HEK293 (cell line): ENCODE results near the gene LELP1.
"Not testable (repeated sequence)": the region's sequence is repeated elsewhere in the genome, so short reads cannot be mapped to it uniquely, and the experiment has no call there.

Experiments used
- CTCF ChIA-PET: fragments of 350-600 bp; formaldehyde crosslinking; extraction: SDS; loops from one replicate; lab custom pipeline; 2021; ENCODE audit warnings: antibody characterized with exemption; lab: Yijun Ruan, JAX
- POLR2A ChIA-PET: fragments of 300-600 bp; formaldehyde crosslinking; extraction: SDS; loops from one replicate; lab custom pipeline; 2020; ENCODE audit warnings: antibody characterized with exemption, inconsistent platforms; lab: Yijun Ruan, JAX
- H3K27ac ChIP-seq: fragments of 200-500 bp; sonication (Bioruptor generic); 2 replicates; pipeline ENCODE4 v1.5.1; 2014; ENCODE audit warnings: low read depth, low read length, control low read depth, inconsistent platforms; ENCODE audit errors: extremely low read depth
- H3K36me3 ChIP-seq, 2 experiments: fragments of 200-500 bp in 1 of 2; sonication (Bioruptor generic) in 1 of 2; 1 replicate in 1 of 2; 2 replicates in 1 of 2; pipeline ENCODE4 v1.5.1; 2014 to 2017; ENCODE audit warnings: inconsistent platforms in 2 of 2, low read length in 2 of 2; ENCODE audit not compliant: control insufficient read depth in 2 of 2, insufficient read depth in 1 of 2
- H3K4me1 ChIP-seq: fragments of 200-500 bp; sonication (Bioruptor generic); 2 replicates; pipeline ENCODE4 v1.5.1; 2014; ENCODE audit warnings: mild to moderate bottlenecking, low read length, inconsistent platforms; ENCODE audit not compliant: control insufficient read depth, insufficient read depth
- H3K4me3 ChIP-seq: 2 replicates; pipeline ENCODE4 v1.5.1; 2011; ENCODE audit warnings: low read depth, mild to moderate bottlenecking, control low read depth, low read length, moderate library complexity
- H3K9me3 ChIP-seq: fragments of 200-500 bp; sonication (Bioruptor generic); 2 replicates; pipeline ENCODE4 v1.5.1; 2014; ENCODE audit warnings: low read depth, low read length, inconsistent platforms; ENCODE audit not compliant: control insufficient read depth, insufficient read depth
- ATF2 ChIP-seq: fragments of 450-650 bp; formaldehyde crosslinking; IDR thresholded peaks from 2 replicates; pipeline ENCODE4 v1.5.1; 2016; ENCODE audit warnings: missing biosample characterization, missing genetic modification characterization, low read depth
- BCL11B ChIP-seq: fragments of 450-650 bp; formaldehyde crosslinking; IDR thresholded peaks from 2 replicates; pipeline ENCODE4 v1.5.1; 2016; ENCODE audit warnings: low read depth, missing biosample characterization, missing genetic modification characterization
- GLI2 ChIP-seq: fragments of 450-650 bp; formaldehyde crosslinking; IDR thresholded peaks from 2 replicates; pipeline ENCODE4; 2017; ENCODE audit warnings: missing biosample characterization, missing genetic modification characterization, low read depth, borderline replicate concordance
- GLIS1 ChIP-seq: fragments of 450-650 bp; formaldehyde crosslinking; IDR thresholded peaks from 2 replicates; pipeline ENCODE4 v1.5.1; 2016; ENCODE audit warnings: missing biosample characterization, missing genetic modification characterization
- GLIS2 ChIP-seq: fragments of 450-650 bp; formaldehyde crosslinking; IDR thresholded peaks from 2 replicates; pipeline ENCODE4 v1.5.1; 2016; ENCODE audit warnings: missing biosample characterization, missing genetic modification characterization
- SETDB1 ChIP-seq: IDR thresholded peaks from one replicate; pipeline ENCODE4 v1.6.1; 2017; ENCODE audit warnings: mild to moderate bottlenecking, low read length, moderate library complexity, mixed read lengths; ENCODE audit not compliant: insufficient read length
- SP2 ChIP-seq: fragments of 450-650 bp; formaldehyde crosslinking; IDR thresholded peaks from 2 replicates; pipeline ENCODE4 v1.5.1; 2016; ENCODE audit warnings: missing biosample characterization, missing genetic modification characterization
- TCF7L2 ChIP-seq: IDR thresholded peaks from 2 replicates; pipeline ENCODE4 v1.6.1; 2011; ENCODE audit warnings: low read depth, mild to moderate bottlenecking, inconsistent platforms, low read length, moderate library complexity, borderline replicate concordance
- ZBTB1 ChIP-seq: fragments of 450-650 bp; formaldehyde crosslinking; IDR thresholded peaks from 2 replicates; pipeline ENCODE4 v1.5.1; 2016; ENCODE audit warnings: missing biosample characterization, missing genetic modification characterization
- ZBTB17 ChIP-seq: fragments of 450-650 bp; formaldehyde crosslinking; IDR thresholded peaks from 2 replicates; pipeline ENCODE4 v1.5.1; 2016; ENCODE audit warnings: missing biosample characterization, missing genetic modification characterization
- ZFP41 ChIP-seq: fragments of 450-650 bp; formaldehyde crosslinking; IDR thresholded peaks from 2 replicates; pipeline ENCODE4 v1.5.1; 2016; ENCODE audit warnings: missing biosample characterization, missing genetic modification characterization, borderline replicate concordance
- ZNF121 ChIP-seq: fragments of 450-650 bp; formaldehyde crosslinking; IDR thresholded peaks from 2 replicates; pipeline ENCODE4 v1.5.1; 2016; ENCODE audit warnings: missing biosample characterization, missing genetic modification characterization
- ZNF214 ChIP-seq: fragments of 450-650 bp; formaldehyde crosslinking; IDR thresholded peaks from 2 replicates; pipeline ENCODE4 v1.5.1; 2017; ENCODE audit warnings: missing biosample characterization, mild to moderate bottlenecking, missing genetic modification characterization, borderline replicate concordance
- ZNF623 ChIP-seq: fragments of 450-650 bp; formaldehyde crosslinking; IDR thresholded peaks from 2 replicates; pipeline ENCODE4 v1.5.1; 2016; ENCODE audit warnings: missing biosample characterization, missing genetic modification characterization
- ZNF639 ChIP-seq: fragments of 450-650 bp; formaldehyde crosslinking; IDR thresholded peaks from 2 replicates; pipeline ENCODE4 v1.5.1; 2016; ENCODE audit warnings: missing biosample characterization, missing genetic modification characterization
- ZNF654 ChIP-seq: fragments of 450-650 bp; formaldehyde crosslinking; IDR thresholded peaks from 2 replicates; pipeline ENCODE4 v1.5.1; 2016; ENCODE audit warnings: low read depth, missing biosample characterization, missing genetic modification characterization
- ZNF658 ChIP-seq: fragments of 450-650 bp; formaldehyde crosslinking; IDR thresholded peaks from 2 replicates; pipeline ENCODE4; 2016; ENCODE audit warnings: missing biosample characterization, missing genetic modification characterization
- ZNF777 ChIP-seq: fragments of 450-650 bp; formaldehyde crosslinking; IDR thresholded peaks from 2 replicates; pipeline ENCODE4 v1.5.1; 2017; ENCODE audit warnings: missing biosample characterization, missing genetic modification characterization, borderline replicate concordance
- ZXDB ChIP-seq: fragments of 450-650 bp; formaldehyde crosslinking; IDR thresholded peaks from 2 replicates; pipeline ENCODE4 v1.5.1; 2016; ENCODE audit warnings: missing biosample characterization, missing genetic modification characterization
- TF ChIP-seq, protein P1 (sequence below): fragments of 450-650 bp; formaldehyde crosslinking; IDR thresholded peaks from 2 replicates; pipeline ENCODE4 v1.5.1; 2016; ENCODE audit warnings: missing biosample characterization, missing genetic modification characterization
- TF ChIP-seq, protein P2 (sequence below): fragments of 450-650 bp; formaldehyde crosslinking; IDR thresholded peaks from 2 replicates; pipeline ENCODE4 v1.5.1; 2017; ENCODE audit warnings: missing biosample characterization, missing genetic modification characterization

LELP1 gene

DNA sequence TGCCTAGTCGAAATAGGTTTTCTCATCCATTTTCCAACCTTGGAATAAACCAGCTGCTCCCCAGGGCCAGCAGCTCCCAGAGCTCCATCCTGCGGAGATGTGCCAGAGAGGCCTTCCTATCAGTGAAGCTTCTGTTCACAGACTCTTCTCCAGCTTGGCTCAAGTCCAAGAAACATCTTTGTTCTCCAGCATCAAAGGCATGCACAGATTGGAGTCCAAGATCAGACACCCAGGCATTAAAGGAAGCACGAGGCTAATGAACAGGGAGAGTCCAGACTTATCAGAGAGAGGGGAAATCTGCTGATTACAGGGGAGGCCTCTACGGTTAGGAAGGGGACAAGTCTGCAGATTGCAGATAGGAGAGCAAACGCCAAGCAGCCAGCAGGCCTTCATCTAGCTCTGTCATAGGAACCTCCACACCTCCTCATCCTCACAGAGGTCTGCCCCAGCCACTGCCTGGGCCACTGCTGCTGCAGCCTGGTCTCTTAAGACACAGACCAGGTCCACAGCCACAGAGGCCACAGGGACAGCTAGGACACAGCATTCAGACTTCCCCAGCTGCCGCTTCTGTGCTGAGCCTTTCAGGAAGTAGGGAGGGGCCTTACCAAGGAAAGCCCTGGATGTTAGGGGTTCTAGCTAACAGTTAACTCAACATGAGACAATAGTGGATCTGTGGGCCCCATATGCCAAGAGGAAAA is 17.5 kb downstream of the LELP1 start:
- no peak for TF ChIP-seq TCF7L2
- TF ChIP-seq ZBTB17 (tag by site-specific recombination) = 0 out of 2 replicates have a peak, but pooled peaks have one; percentile 40
- no peak for TF ChIP-seq ZNF639 (tag by site-specific recombination)
- TF ChIP-seq ZXDB (tag by site-specific recombination) = no peak
- TF ChIP-seq ZBTB1 (tag by site-specific recombination) = no peak
- Histone ChIP-seq H3K36me3 (no peaks in the 10 kb centered on the region), H3K4me3 (no peak overlapping the region), H3K4me1 (no peaks in the 10 kb centered on the region), H3K27ac (no peak overlapping the region), H3K9me3 (no peaks in the 10 kb centered on the region)
- ChIA-PET POLR2A (no interaction called here), CTCF (interaction anchor here (0.5 to 1.8 kb wide), 12 partner anchors 18 to 577 kb away, joined by 3 to 11 read pairs (median 4); no protein-coding TSS in a partner anchor)

GRCh38 chr1:153223040-153223891 is 20.0 kb downstream of the LELP1 start:
- CTCF ChIA-PET = interaction anchor here (0.6 to 2.6 kb wide), 13 partner anchors 10 to 353 kb away, joined by 3 to 7 read pairs (median 4); no protein-coding TSS in a partner anchor
- H3K27ac ChIP-seq, H3K9me3 ChIP-seq, POLR2A ChIA-PET, H3K4me1 ChIP-seq, H3K4me3 ChIP-seq, H3K36me3 ChIP-seq: not testable (repeated sequence)
- TF ChIP-seq GLIS1 (tag by site-specific recombination) = peak; percentile 78
- TF ChIP-seq, protein P1, sequence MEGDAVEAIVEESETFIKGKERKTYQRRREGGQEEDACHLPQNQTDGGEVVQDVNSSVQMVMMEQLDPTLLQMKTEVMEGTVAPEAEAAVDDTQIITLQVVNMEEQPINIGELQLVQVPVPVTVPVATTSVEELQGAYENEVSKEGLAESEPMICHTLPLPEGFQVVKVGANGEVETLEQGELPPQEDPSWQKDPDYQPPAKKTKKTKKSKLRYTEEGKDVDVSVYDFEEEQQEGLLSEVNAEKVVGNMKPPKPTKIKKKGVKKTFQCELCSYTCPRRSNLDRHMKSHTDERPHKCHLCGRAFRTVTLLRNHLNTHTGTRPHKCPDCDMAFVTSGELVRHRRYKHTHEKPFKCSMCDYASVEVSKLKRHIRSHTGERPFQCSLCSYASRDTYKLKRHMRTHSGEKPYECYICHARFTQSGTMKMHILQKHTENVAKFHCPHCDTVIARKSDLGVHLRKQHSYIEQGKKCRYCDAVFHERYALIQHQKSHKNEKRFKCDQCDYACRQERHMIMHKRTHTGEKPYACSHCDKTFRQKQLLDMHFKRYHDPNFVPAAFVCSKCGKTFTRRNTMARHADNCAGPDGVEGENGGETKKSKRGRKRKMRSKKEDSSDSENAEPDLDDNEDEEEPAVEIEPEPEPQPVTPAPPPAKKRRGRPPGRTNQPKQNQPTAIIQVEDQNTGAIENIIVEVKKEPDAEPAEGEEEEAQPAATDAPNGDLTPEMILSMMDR = peak; percentile 66
- TF ChIP-seq ZNF654 (tag by site-specific recombination) = peak; percentile 76

GRCh38 chr1:153227810-153228209 is 24.6 kb downstream of the LELP1 start:
- H3K4me1 ChIP-seq = no peaks in the 10 kb centered on the region
- TF ChIP-seq ZXDB (tag by site-specific recombination) (no peak), ZFP41 (tag by site-specific recombination) (no peak), GLI2 (no peak), ZNF214 (no peak), BCL11B (no peak), ATF2 (tag by site-specific recombination) (no peak), ZNF658 (tag by site-specific recombination) (no peak), ZNF121 (tag by site-specific recombination) (no peak), ZNF777 (tag by site-specific recombination) (no peak), SETDB1 (no peak), ZNF623 (tag by site-specific recombination) (no peak), SP2 (no peak), GLIS2 (tag by site-specific recombination) (no peak)
- TF ChIP-seq, protein P2, sequence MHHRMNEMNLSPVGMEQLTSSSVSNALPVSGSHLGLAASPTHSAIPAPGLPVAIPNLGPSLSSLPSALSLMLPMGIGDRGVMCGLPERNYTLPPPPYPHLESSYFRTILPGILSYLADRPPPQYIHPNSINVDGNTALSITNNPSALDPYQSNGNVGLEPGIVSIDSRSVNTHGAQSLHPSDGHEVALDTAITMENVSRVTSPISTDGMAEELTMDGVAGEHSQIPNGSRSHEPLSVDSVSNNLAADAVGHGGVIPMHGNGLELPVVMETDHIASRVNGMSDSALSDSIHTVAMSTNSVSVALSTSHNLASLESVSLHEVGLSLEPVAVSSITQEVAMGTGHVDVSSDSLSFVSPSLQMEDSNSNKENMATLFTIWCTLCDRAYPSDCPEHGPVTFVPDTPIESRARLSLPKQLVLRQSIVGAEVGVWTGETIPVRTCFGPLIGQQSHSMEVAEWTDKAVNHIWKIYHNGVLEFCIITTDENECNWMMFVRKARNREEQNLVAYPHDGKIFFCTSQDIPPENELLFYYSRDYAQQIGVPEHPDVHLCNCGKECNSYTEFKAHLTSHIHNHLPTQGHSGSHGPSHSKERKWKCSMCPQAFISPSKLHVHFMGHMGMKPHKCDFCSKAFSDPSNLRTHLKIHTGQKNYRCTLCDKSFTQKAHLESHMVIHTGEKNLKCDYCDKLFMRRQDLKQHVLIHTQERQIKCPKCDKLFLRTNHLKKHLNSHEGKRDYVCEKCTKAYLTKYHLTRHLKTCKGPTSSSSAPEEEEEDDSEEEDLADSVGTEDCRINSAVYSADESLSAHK = no peak
- CTCF ChIA-PET = interaction anchor here (0.7 to 3.7 kb wide), 8 partner anchors 8 to 356 kb away, joined by 3 to 24 read pairs (median 4); no protein-coding TSS in a partner anchor

More at GRCh38 chr1:153227810-153228209, 24.6 kb downstream of the LELP1 start:
- Histone ChIP-seq H3K9me3 (no peaks in the 10 kb centered on the region), H3K4me3 (no peak overlapping the region), H3K36me3 (no peaks in the 10 kb centered on the region), H3K27ac (no peak overlapping the region)
- POLR2A ChIA-PET = no interaction called here
